HG02973 (cell line): ENCODE data around the gene SFMBT2.
"Not testable (repeated sequence)": the region's sequence is repeated elsewhere in the genome, so short reads cannot be mapped to it uniquely, and the experiment has no call there.

Experiments used
- ATAC-seq: cut with Tn5 transposase; IDR thresholded peaks from one replicate; pipeline ENCODE4 v1.9.1; 2021; ENCODE audit warnings: moderate library complexity; ENCODE audit not compliant: unreplicated experiment

Gene SFMBT2

GRCh38 chr10:7333961-7334641, 76.7 kb downstream of the SFMBT2 start:
- no peak for ATAC-seq

GRCh38 chr10:7329219-7329618, 81.6 kb downstream of the SFMBT2 start:
- ATAC-seq, result no peak

GRCh38 chr10:7327885-7328284, 82.9 kb downstream of the SFMBT2 start:
- no peak for ATAC-seq

GRCh38 chr10:7322623-7323022, 88.2 kb downstream of the SFMBT2 start:
- no peak for ATAC-seq

- no peak for ATAC-seq
These were observed 90.8 kb downstream of the SFMBT2 start for GRCh38 chr10:7320072-7320471.

- no peak for ATAC-seq
These were observed 91.2 kb downstream of the SFMBT2 start for GRCh38 chr10:7319632-7320031.

GRCh38 chr10:7318836-7319235, 92.0 kb downstream of the SFMBT2 start:
- ATAC-seq, result no peak

GRCh38 chr10:7317786-7318446, 92.9 kb downstream of the SFMBT2 start:
- ATAC-seq, result no peak

GRCh38 chr10:7316839-7317238, 94.0 kb downstream of the SFMBT2 start:
- ATAC-seq, result no peak

- ATAC-seq, result no peak
These were observed 94.9 kb downstream of the SFMBT2 start for GRCh38 chr10:7315906-7316305.

- no peak for ATAC-seq
These were observed 96.7 kb downstream of the SFMBT2 start for GRCh38 chr10:7314170-7314569.

- ATAC-seq, result no peak
These were observed 98.4 kb downstream of the SFMBT2 start for GRCh38 chr10:7312488-7312857.

- not testable (repeated sequence) for ATAC-seq
These were observed 98.9 kb downstream of the SFMBT2 start for GRCh38 chr10:7311850-7312487.

GRCh38 chr10:7311218-7311849, 99.5 kb downstream of the SFMBT2 start:
- no peak for ATAC-seq

GRCh38 chr10:7310076-7310475, 100.8 kb downstream of the SFMBT2 start:
- ATAC-seq, result no peak

GRCh38 chr10:7308826-7309225, 102.0 kb downstream of the SFMBT2 start:
- no peak for ATAC-seq

GRCh38 chr10:7306616-7307015, 104.2 kb downstream of the SFMBT2 start:
- ATAC-seq, result no peak

GRCh38 chr10:7306147-7306546, 104.7 kb downstream of the SFMBT2 start:
- no peak for ATAC-seq

- no peak for ATAC-seq
These were observed 105.8 kb downstream of the SFMBT2 start for GRCh38 chr10:7305053-7305452.

GRCh38 chr10:7304110-7304509, 106.7 kb downstream of the SFMBT2 start:
- ATAC-seq, result no peak

GRCh38 chr10:7302930-7303557, 107.8 kb downstream of the SFMBT2 start:
- ATAC-seq, result no peak
